BJ (cell line): ENCODE data around the gene HAUS2. TPM values are rescaled to one million over a fixed set of nuclear protein-coding genes. Genes with fewer than 3 reads are reported as not detected.
A peak's percentile ranks its signal among the peaks of the same experiment; 100 is the strongest.

Experiments used
- CTCF ChIA-PET: fragments of 350-600 bp; formaldehyde crosslinking; extraction: SDS; loops from one replicate; lab custom pipeline; 2021; ENCODE audit warnings: antibody characterized with exemption, inconsistent platforms; lab: Yijun Ruan, JAX
- POLR2A ChIA-PET: fragments of 300-600 bp; sonication (Branson Sonifier 250); formaldehyde crosslinking; extraction: SDS; loops from one replicate; lab custom pipeline; 2021; ENCODE audit warnings: antibody characterized with exemption; lab: Charles Lee
- DNase-seq: peaks from one replicate; pipeline ENCODE4 v3.0.0-alpha.2; 2011; ENCODE audit warnings: low read depth
- H3K27me3 ChIP-seq: 2 replicates; pipeline ENCODE4 v1.6.0; 2011; ENCODE audit warnings: low read length; ENCODE audit not compliant: control insufficient read depth, insufficient read depth
- H3K36me3 ChIP-seq: 2 replicates; pipeline ENCODE4 v1.5.1; 2011; ENCODE audit warnings: low read length; ENCODE audit not compliant: control insufficient read depth, insufficient read depth
- H3K4me3 ChIP-seq: 2 replicates; pipeline ENCODE4 v1.5.1; 2011; ENCODE audit warnings: low read depth, mild to moderate bottlenecking, control low read depth, low read length
- polyA plus RNA-seq: library from polyadenylated mRNA; depleted of rRNA; stranded (reverse); fragments of >200 nt; gene quantifications from 2 replicates; pipeline ENCODE4 v1.2.3, GENCODE V29; 2011
- TF ChIP-seq, protein P1 (sequence below): IDR thresholded peaks from 2 replicates; pipeline ENCODE4 v1.5.1; 2011; ENCODE audit warnings: low read depth, mild to moderate bottlenecking, control low read depth, inconsistent platforms, low read length, moderate library complexity; ENCODE audit not compliant: insufficient read depth

Gene HAUS2
- polyA plus RNA-seq, 1 experiment, result 14.1 TPM

DNA sequence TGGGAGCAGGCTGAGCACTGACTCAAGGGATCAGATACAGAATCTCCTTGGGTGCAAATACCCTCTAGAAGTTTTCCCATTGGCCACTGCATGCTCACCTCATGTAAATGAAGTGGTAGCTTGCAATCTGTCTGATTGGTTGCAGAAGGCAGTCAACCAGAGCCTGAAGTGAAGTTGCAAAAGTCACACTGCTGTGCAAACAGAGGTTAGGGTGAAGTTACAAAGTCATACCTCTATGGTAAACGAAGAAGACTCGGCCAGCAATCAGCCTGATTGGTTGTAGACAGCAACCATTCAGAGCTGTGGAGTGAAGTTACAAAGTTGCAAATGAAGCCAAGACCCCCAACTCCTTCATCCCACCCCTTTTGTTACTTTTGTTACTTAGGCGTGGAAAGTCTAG, 53.9 kb downstream of the HAUS2 start:
- no peaks in the 10 kb centered on the region for H3K27me3 ChIP-seq
- CTCF ChIA-PET, result interaction anchor here (1.4 kb wide), 1 partner anchor 21 kb away, joined by 6 read pairs; no protein-coding TSS in a partner anchor
- no peak overlapping the region for H3K4me3 ChIP-seq
- POLR2A ChIA-PET, result no interaction called here
- no peaks in the 10 kb centered on the region for H3K36me3 ChIP-seq
- DNase-seq, result no peak
- TF ChIP-seq, protein P1, sequence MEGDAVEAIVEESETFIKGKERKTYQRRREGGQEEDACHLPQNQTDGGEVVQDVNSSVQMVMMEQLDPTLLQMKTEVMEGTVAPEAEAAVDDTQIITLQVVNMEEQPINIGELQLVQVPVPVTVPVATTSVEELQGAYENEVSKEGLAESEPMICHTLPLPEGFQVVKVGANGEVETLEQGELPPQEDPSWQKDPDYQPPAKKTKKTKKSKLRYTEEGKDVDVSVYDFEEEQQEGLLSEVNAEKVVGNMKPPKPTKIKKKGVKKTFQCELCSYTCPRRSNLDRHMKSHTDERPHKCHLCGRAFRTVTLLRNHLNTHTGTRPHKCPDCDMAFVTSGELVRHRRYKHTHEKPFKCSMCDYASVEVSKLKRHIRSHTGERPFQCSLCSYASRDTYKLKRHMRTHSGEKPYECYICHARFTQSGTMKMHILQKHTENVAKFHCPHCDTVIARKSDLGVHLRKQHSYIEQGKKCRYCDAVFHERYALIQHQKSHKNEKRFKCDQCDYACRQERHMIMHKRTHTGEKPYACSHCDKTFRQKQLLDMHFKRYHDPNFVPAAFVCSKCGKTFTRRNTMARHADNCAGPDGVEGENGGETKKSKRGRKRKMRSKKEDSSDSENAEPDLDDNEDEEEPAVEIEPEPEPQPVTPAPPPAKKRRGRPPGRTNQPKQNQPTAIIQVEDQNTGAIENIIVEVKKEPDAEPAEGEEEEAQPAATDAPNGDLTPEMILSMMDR, result no peak

DNA sequence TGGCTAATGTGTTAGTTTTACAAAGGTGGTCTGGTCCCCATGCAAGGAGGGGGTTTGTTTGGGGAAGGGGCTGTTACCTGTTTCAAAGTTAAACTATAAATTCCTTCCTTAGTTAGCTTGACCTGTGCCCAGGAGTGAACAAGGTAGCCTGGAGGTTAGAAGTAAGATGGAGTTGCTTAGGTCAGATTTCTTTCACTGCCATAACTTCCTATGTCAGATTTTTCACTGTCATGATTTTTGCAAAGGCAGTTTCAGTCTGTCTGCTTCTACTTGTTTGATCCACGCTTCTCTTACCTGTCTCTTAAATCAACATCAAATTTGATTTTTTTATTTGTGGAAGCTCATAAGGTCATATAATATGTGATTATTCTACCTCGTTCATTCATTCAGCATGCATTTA, 55.3 kb downstream of the HAUS2 start:
- POLR2A ChIA-PET, result no interaction called here

DNA sequence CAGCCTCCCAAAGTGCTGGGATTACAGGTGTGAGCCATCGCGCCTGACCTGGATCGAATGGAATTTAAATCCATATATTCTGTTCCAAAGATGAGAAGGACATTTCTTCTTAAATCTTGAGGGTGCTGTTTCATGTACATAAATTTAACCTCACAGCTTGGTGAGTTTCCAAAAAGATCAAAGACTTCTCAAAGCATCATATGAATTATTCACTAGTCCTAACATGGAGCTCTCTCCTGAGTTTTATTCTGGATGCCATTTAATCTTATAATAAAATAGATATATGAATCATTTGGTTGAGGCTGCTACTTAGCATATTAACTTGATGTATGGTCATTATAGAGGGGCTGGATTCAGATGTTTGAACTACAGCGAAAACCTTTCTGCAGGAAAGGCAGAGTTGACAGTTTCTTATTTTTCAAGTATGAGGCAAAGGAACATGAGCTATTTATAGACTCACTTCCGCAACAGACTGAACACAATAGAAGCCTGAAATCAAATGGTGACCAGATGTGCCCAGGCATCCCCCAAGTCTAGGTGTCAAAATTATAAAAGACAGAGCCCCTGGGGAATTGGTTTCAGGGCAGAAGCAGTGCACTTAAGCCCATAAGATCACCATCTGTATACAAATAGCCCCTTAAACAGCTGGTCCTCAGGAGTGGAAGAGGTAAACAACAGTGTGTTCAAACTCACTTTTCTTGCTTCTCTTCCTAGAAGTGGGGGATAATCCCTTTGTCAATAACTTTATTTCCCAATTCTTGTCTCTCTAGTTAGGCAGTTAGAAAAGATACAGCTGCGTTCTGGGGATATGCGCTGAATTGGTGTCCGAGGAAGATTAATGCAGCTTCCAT, 56.5 kb downstream of the HAUS2 start:
- ChIA-PET CTCF (interaction anchor here (1.0 to 3.0 kb wide), 6 partner anchors 9 to 23 kb away, joined by 3 to 15 read pairs (median 4); no protein-coding TSS in a partner anchor), POLR2A (no interaction called here)
- peak; percentile 10 for DNase-seq
- H3K36me3 ChIP-seq, result no peaks in the 10 kb centered on the region
- H3K27me3 ChIP-seq, result no peaks in the 10 kb centered on the region
- TF ChIP-seq, protein P1, result no peak
- H3K4me3 ChIP-seq, result no peak overlapping the region

More for the DNA sequence above, 55.3 kb downstream of the HAUS2 start:
- Histone ChIP-seq H3K27me3 (no peaks in the 10 kb centered on the region), H3K4me3 (no peak overlapping the region), H3K36me3 (no peaks in the 10 kb centered on the region)
- no peak for DNase-seq
- TF ChIP-seq, protein P1, result no peak
- CTCF ChIA-PET, result interaction anchor here (1.0 to 1.4 kb wide), 2 partner anchors 16 to 22 kb away, joined by 3 to 6 read pairs; no protein-coding TSS in a partner anchor

DNA sequence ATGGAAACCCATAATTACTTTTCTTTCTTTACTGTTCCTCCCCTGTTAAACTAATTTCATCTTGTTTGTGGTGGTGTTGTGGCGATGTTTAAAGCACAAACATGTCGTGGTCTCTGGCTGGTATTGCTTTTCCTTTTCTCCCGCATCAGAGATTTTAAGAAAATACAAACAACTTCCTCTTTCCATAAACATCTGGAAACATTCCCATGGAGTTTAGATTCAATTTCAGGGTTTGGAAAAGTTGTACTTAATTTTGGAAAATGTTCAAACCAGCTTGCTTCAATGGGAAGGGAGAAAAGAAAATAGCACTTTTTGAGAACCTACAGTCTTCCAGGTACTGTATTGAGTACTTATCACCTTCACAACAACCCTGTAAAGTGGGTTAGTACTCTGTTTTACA, 57.2 kb downstream of the HAUS2 start:
- ChIA-PET CTCF (interaction anchor here (1.0 to 3.0 kb wide), 5 partner anchors 9 to 23 kb away, joined by 3 to 15 read pairs (median 4); no protein-coding TSS in a partner anchor), POLR2A (no interaction called here)
- Histone ChIP-seq H3K27me3 (no peaks in the 10 kb centered on the region), H3K4me3 (no peak overlapping the region), H3K36me3 (no peaks in the 10 kb centered on the region)
- no peak for DNase-seq
- TF ChIP-seq, protein P1, result no peak

DNA sequence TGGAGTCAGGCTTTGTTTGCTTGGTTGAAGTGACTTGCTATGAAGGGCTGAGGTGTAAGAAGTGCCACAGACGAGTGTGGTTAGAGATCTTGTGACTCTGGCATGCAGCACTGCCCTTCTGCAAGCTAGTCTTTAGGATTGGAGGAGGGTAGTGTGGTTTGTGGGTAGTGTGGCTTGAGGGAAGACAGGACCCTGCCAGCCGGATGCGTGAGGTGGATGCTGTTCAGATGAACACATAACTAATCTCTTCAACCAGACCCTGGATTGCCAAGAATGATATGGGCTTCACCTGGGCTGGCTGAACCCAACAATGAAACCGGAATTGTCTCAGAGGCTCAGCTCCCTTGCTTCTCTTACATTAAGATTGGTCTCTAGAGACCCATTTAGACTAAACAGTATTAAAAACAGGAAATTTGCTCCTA, 59.5 kb downstream of the HAUS2 start:
- CTCF ChIA-PET, result interaction anchor here (1.6 kb wide), 1 partner anchor 12 kb away, joined by 4 read pairs; no protein-coding TSS in a partner anchor
- Histone ChIP-seq H3K4me3 (no peak overlapping the region), H3K27me3 (no peaks in the 10 kb centered on the region), H3K36me3 (no peaks in the 10 kb centered on the region)
- DNase-seq, result no peak
- TF ChIP-seq, protein P1, result no peak
- POLR2A ChIA-PET, result no interaction called here
